Effector CD4-positive, alpha-beta T cell (primary cell): ENCODE measurements around the gene HEATR9.

Experiments used
- DNase-seq: peaks from one replicate; pipeline ENCODE4 v3.0.0-alpha.2; 2020

Gene HEATR9

DNA sequence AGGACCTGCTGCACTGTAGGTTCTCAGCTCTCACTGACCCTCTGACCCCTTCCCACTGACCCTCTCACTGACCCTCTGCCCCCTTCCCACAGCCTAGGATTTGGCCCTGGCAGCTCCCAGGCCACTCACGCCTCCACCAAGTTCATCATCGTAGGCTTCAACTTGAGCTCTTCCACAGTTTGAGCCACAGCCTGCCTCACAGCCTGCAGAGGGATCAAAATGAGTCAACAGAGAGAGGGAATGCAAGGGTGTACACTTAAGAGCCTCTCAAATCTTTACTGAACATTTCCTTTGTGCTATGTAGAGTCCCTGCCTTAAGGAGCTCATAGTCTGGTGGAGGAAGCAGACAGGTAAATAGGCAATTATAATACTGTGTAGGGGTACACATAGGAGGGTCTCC, 12.1 kb downstream of the HEATR9 start:
- DNase-seq, result no peak

DNA sequence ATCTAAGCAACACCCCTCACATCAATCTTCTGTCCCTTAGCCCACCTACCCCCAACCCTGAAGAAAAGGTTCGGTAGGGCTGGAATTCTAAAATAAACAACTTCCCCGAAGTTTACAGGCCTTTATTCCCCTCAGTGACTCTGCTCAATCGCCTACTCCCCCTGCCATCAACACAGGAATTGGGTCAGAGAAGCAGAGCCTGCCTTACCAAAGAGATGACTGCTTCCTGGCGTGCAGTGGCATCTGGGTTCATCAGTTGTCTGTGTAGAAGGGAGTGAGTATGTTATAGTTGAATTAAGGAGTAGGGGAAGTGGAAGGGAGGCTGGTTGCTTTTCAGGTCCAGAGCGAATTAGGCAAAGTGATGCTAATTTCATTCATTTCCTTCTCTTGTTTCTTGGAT, 12.7 kb downstream of the HEATR9 start:
- DNase-seq, result no peak

DNA sequence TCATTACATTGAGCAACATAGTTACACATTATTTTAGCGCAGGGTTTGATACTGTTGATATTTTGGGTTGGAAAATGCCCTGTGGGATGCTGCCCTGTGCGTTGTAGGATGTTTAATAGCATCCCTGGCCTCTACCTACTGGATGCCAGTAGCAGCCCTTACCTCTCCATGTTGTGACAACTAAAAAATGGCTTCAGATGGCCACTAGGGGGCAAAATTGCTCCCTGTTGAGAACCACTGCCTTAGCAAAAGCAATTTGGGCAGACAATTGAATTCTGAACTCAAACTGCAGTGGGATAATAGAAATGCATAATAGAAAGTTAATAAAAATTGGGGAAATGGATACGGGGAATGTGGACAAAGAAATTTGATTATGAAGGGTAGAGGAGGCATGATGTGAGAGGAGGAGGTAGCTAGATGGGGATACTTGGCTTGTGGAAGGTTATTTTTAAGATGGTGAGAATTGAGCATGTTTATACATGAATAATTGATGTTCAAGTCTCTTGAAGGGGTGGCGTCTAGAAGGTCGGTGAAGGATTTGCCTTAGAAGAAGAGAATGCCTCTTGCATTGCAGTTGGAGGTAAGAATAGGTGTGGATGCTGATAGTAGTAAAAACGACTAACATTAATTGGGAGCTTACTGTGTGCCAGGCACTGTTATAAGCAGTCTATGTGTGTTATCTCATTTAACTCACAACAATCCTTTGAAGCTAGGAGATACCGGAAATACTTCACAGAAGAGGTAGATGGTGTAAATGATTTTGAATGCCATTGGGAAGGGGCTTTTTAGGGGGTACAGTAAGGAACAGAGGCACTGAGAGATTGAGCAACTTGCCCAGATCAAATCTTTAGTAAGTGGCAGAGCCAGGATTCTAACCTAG, 19.0 kb downstream of the HEATR9 start:
- peak; percentile 28 for DNase-seq

DNA sequence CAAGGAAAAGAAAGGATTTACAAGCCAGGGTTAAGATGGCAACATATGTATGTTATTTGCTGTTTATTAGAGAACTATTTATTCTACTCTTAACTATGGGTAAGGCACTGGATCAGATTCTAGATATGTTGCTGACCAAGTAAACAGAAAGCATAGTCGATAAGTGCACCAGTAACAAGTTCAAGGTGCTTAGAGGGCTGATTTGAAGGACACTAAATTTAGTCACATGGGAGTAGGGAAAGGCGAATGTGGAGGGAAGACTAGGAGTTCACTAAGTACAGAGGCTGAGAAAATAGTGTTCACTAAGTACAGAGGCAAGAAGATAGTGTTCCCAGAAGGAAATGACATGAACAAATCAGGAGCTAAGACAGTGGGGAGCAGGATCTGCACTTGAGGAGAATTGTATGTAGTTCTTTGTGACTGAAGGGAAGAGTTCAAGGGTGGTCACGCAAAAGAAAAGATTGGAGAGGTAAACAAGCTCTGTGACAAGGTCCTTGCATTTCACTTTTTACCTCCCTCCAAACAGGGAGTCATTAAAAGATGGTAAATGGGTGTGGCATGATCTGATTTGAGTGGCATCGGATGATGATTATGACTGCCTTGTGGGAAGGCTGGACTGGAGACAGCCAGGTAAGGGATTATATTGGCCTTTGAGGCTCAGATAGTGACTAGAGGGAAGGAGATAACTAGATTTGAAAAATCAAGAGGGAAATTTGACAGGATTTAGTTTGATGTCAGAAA, 20.9 kb downstream of the HEATR9 start:
- no peak for DNase-seq

DNA sequence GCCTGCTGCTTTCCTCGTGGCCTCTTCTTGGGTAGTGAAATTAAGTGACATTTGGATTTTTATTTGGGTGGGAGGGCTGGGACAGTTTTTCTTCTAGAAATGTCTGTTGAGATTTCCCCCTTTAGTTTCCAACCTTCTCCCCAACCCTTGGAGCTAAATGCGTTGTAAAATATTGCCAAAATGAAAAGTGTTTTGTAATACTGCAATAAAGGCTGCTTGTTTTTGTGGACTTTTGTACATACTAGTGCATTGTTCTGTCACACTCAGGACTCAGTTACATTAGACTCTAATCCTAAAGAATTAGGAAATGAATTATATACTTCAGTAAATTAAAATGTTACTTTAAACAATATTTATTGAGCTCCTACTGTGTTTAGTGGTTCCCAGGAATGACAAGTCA, 21.7 kb downstream of the HEATR9 start:
- no peak for DNase-seq

DNA sequence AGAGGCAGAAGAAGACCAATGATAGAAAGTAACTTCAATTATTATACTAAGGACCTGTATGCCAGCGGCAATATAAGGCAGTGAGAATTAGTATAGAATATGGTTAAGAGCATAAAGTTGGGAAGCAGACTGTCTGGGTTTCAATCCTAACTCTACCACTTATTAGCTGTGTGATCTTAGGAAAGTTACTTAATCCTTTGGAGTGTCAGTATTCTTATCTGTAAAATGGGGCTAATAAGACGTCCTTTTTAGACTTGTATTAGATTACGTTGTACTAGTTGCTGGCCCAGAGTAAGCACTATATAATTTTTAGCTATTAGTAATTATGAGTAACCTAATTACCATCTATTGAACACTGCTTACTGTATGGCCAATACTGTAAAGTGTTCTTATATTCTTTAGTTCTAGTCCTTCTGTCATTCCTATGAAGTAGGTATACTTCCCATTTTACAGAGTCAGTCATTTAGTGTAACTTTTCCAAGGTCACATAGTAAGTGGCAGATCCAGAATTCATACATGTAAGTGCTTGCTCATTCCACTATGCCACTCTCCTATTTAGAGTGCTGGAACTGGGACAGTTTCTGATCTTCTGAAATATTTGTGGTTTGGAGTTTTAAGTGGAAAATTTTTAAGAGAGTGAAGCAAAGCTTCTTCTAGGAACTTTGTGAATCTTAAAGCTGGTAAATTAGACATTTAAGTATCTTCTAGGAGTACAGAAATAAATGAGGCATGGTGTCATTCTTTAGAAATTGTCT, 22.5 kb downstream of the HEATR9 start:
- DNase-seq, result no peak

DNA sequence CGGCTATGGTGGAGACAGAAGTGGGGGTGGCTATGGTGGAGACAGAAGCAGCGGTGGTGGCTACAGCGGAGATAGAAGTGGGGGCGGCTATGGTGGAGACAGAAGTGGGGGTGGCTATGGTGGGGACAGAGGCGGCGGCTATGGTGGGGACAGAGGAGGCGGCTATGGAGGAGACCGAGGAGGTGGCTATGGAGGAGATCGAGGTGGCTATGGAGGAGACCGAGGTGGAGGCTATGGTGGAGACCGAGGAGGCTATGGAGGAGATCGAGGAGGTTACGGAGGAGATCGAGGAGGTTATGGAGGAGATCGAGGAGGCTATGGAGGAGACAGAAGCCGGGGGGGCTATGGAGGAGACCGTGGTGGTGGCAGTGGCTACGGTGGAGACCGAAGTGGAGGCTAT, 24.1 kb downstream of the HEATR9 start:
- no peak for DNase-seq

DNA sequence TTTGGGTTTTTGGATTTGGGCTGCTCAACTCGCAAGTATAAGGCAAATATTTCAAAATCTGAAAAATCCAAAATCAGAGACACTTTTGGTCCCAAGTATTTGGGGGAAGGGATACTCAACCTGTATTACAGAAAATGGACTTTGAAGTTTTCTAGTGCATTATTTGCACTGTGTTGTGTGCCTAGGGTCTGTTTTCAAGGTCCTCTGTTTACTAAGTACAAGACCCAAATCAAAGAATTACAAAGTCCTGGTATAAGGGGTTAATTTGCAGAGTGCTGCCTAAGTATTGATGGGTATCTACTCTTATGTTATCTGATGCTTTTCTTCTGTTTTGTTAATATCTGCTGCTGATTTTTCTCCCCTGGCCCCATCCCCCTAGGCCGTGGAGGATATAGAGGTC, 25.0 kb downstream of the HEATR9 start:
- no peak for DNase-seq

DNA sequence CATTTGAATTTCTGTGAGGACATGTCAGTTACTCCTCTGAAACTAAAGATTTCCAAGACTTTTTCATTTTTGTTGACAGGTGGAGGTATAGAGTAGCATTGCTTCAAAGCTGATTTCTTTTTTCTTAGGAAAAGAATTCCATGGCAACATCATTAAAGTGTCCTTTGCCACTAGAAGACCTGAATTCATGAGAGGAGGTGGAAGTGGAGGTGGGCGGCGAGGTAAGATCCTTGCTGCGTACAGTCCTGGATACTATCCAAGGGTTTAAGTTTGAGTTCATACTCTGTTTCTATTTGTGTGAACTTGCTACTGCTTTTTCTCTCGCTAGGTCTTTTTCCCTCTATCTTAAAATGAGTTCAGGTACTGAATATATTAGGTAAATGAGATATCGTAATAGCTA, 26.5 kb downstream of the HEATR9 start:
- DNase-seq, result no peak

DNA sequence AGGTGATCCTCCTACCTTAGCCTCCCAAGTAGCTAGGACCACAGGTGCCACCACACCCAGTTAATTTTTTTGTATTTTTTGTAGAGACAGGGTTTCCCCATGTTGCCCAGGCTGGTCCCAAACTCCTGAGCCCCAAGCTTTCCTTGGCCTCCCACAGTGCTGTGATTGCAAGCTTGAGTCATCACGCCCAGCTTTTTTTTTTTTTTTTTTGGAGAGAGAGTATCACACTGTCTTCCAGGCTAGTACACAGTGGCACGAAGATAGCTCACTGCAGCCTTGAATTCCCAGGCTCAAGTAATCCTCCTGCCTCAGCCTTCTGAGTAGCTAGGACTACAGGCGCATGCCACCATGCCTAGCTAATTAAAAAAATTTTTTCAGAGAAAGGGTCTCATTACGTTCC, 27.2 kb downstream of the HEATR9 start:
- no peak for DNase-seq

DNA sequence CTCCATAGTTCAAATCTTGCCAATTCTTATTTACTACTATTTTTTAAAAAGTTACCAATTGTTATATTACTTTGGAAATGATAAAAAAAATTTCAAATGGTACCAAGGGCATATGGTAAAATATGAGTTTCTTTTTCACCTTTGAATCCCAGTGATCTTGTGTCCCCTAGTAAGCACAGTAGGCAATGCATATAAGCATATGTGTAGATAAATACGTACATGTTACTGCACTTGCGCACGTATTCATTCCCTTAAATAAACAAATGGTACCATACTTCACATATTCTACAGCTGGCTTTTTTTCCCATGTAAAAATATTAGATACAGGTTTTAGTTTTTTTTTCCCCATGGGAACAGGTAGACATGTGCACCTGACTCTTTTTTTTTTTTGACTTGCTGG, 27.6 kb downstream of the HEATR9 start:
- no peak for DNase-seq

DNA sequence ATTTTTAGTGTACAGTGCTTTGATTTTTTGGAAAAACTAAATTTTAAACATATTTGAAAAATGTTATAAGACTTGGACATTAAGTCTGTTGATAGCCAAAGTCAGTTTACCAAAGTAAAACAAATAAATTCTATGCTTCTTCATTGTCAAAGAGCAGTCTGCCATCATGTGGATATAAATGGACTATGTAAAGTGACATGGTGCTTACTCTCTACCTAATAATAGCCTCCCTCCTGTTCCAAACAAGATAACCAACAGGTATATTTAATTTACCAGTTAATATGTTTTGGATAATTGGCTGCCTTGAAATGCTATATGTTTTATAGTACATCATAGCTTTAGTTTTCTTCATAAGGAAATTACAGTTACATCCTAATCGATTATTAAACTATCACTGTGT, 43.5 kb downstream of the HEATR9 start:
- DNase-seq, result no peak

DNA sequence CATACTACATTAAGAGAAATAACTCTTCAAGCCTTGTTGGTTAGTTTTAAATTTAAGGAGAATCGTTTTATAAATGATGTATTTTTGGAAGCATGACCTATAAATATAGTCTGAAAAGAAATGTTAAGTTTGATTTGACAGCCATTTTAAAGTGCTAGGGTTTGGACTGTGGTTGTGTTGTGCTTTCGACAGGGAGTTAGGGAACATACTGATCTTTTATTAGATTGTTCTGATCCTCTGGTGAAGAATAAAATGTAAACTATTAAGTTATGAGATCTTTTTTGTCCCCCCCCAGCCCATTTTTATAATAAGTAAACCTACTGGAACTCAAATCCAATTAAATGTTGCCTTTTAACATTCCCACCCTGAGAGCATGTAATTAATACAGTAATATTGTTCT, 47.4 kb downstream of the HEATR9 start:
- DNase-seq, result no peak

DNA sequence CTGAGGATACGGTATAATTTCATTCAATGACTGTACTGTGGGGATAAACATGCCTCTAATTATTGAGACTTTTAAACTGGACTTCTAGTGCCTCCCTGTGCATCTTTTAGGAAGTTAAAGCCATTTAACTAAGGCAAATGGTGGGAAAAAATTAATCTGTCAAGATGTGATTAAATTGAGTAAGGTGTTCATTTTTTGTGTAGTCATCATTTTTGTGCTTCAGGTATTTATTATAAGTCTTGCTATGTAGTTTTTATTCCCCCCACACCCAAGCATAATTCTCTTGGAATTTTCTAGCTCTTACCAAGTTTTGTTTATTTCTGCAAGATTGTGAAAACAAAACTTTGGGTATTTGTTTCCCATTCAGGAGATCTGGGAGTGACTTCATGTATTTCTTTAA, 49.2 kb downstream of the HEATR9 start:
- no peak for DNase-seq

DNA sequence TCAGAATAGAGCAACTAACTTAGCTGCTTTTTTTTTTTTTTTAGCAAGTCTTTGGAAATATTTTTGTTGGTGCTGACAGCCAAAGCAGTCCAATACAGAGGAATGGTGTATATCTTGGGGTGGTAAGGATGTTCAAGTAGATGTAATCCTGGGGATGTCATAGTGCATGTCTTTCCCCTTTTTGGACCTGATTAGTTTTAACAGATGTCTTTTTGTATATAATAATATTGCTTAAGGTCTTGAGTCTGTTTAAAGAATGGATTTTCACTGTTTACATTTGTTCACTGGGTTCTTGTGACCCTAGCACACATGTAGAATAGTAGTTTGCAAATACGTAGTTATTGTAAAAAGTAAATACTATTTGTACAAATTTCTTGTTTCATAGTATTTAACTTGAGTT, 51.5 kb downstream of the HEATR9 start:
- DNase-seq, result no peak

DNA sequence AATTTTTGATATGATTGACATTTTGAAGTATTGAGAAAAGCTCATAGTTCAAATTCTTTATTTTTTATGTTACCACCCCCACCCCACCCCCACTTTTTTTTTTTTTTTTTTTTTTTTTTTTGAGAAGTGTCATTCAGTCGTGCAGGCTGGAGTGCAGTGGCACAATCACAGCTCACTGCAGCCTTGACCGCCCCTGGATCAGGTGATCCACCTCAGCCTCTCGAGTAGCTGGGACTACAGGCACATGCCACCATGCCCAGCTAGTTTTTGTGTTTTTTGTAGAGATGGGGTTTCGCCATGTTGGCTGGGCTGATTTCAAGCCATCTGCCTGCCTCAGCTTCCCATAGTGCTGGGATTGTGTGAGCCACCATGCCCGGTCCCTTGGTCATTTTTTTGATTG, 52.0 kb downstream of the HEATR9 start:
- no peak for DNase-seq

DNA sequence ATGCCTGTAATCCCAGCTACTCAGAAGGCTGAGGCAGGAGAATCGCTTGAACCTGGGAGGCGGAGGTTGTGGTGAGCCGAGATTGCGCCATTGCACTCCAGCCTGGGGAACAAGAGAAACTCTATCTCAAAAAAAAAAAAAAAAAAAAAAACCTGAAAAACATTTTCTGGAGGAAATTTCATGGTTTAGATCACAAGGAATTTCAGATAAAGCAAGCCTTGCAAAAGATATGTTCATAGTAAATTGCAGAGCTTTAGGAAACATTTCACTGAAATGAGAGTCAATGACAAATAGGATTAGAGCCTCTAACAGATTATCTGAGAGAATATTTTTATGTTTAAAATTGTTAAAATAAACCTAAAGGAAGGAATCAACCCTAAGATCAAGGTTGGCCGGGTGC, 56.2 kb downstream of the HEATR9 start:
- DNase-seq, result no peak

DNA sequence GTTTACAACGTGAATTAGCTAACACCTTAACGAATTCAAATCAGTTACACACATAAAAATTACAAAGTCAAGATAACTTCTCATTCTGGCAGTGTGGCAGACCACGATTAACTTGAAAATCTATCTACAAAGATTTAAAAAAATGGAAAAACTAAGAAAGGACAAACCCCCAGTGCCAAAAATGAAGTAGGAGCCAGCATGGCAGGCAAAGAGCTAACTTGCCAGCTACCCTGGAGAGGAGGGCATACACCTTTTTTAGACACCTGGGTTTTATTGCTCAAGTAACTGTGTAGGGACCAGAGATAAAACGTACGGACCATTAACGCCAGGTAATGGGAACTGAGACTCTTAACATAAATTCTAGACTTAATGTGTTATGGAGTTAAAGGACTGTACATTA, 56.9 kb downstream of the HEATR9 start:
- DNase-seq, result no peak

DNA sequence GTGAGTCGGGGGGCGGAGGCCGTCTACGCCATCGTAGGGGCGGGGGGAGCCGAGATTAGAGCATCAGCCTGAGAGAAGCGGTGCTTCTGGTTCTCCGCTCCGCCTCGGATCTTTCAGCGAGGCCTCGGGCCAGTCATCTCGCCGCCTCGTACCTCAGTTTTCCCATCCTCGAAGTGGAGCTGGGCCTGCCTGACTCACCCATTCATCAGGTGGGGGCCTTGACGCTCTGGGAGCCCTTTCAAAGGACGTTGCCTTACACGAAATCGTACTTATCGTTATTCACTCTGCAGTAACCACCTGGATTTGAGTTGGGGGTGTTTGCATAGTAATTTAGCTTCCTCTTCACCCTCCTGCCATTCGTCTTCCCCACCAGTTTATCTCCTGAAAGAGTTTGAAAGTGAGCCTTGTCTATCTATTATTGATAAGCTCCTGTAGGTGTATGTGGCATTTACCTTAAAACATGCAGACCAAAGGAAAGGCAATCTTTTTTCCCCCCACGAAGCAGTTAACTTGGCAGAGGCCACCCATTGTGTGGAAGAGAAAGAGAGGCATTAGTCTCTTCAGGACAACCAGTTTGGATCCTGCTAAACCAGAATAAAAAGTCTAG, 58.7 kb downstream of the HEATR9 start:
- no peak for DNase-seq

DNA sequence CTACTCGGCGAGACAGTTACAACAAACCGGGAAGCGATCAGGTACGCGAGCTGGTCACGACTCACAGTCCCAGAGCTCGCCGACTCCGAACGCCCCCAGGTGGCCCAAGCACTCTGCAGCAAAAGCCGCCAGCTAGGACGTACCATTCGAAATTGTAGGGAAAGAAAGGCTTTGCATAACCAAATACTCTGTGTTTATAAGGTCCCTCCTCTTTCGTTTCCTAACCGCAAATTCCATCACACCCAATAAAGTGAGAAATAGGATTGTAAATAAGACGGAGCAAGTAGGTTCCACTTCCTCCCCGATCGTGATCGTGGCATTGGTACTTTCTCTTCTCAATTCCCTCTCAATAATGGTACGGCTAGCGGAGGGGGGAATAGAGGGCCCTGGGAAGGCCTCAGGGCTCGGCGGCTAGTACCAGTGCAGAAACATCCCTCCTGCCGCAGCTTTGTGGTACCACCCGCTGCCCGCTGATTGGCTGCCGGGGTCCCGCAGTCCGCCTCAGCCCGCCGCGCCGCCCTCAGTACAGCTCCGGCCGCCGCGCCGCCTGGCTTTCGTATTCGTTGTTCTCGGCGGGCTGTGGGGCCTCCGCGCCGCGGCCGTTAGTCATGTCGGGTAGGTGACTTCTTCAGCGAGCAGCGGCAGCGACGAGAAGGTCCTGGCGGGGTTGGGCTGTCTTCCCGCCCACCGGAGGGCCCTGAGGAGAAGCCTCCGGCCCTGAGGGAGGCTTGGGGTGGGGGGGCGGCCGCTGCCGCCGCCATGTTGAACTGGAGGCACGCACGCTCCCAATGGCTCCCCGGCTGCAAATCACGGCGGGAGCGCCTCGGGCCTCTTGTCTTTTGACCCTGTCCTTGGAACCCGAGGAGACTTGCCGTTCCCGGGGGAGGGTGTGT, 59.5 kb downstream of the HEATR9 start, which contains the start of gene TAF15:
Gene TAF15 (plus strand): TSS at position 523 of the 893 bp plus-strand sequence. CDS start 86 bp downstream, at position 609.
- peak; percentile 94 for DNase-seq

DNA sequence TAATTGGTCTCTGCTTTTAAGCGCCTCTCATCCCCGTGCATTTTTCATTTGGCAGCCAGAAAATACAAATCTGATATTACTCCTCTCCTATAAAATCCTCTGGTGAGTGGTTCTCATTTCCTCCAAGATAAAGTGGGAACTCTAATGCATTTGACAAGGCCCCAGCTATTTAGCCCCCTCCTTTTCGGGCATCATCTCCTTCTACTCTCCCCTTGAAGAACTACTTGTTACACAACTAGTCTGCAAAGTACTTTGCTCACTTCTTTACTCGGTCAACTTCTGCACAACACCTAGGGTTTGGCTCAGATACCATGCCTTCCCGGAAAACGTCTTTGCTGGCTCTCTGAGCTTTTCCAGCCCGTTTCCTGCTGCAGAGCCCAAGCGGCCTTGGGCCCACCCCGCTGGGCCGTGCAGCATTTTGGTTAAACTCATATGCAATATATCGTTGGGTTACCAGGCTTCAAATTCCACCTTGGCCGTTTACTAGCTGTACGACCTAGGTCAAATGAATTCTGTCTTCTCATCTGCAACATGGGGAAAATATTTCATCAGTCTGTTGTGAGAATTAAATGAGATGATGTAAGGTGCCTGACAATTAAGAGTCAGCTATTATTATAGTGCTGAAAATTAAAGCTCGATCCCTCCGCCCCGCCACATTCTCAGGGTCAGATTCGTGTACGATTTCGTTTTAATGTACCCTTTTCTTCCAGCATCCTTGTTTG, 60.3 kb downstream of the HEATR9 start:
- no peak for DNase-seq
